IMR-90 (cell line): ENCODE measurements around the gene FAM89A. TPM values are rescaled to one million over a fixed set of nuclear protein-coding genes. Genes with fewer than 3 reads are reported as not detected.

Experiments
- ATAC-seq: fragments of 200-7000 bp; cut with Tn5 transposase; 2 replicates; pipeline ENCODE4 v1.9.1; 2020; ENCODE audit warnings: low read depth, mild to moderate bottlenecking, moderate library complexity
- BruUV-seq: library from RNA; stranded (reverse); fragments of 400-500 nt; replicated peaks from 2 replicates; lab custom pipeline; 2021; lab: Mats Ljungman, UMichigan
- CTCF ChIA-PET: fragments of 300-600 bp; formaldehyde crosslinking; extraction: SDS; loops from one replicate; lab custom pipeline; 2021; ENCODE audit warnings: antibody characterized with exemption; lab: Yijun Ruan, JAX
- POLR2A ChIA-PET: fragments of 300-600 bp; sonication (Branson Sonifier 250); formaldehyde crosslinking; loops from one replicate; lab custom pipeline; 2022; ENCODE audit warnings: antibody characterized with exemption; ENCODE audit not compliant: unreplicated experiment; lab: Charles Lee
- DNase-seq: peaks from one replicate; pipeline ENCODE4 v3.0.0; 2013
- H2AFZ ChIP-seq: replicated peaks from 2 replicates; pipeline ENCODE3; 2013; ENCODE audit warnings: low read length, mild to moderate bottlenecking; ENCODE audit not compliant: poor library complexity
- H2AK5ac ChIP-seq: 2 replicates; pipeline ENCODE4 v1.6.1; 2013; ENCODE audit warnings: low read depth, low read length, inconsistent platforms
- H2AK9ac ChIP-seq: replicated peaks from 2 replicates; pipeline ENCODE3; 2013; ENCODE audit warnings: mild to moderate bottlenecking, low read depth, low read length, moderate library complexity; ENCODE audit not compliant: poor library complexity
- H2BK120ac ChIP-seq: 2 replicates; pipeline ENCODE4 v1.6.1; 2013; ENCODE audit warnings: low read depth, low read length, inconsistent platforms
- H2BK15ac ChIP-seq: 3 replicates; pipeline ENCODE4 v1.6.1; 2013; ENCODE audit warnings: low read depth, low read length, inconsistent platforms
- H2BK20ac ChIP-seq: 2 replicates; pipeline ENCODE4 v1.6.1; 2013; ENCODE audit warnings: low read depth, mild to moderate bottlenecking, inconsistent platforms, low read length, moderate library complexity
- H2BK5ac ChIP-seq: 2 replicates; pipeline ENCODE4 v1.6.1; 2013; ENCODE audit warnings: mild to moderate bottlenecking, low read depth, low read length, inconsistent platforms; ENCODE audit not compliant: poor library complexity, severe bottlenecking
- H3K14ac ChIP-seq: replicated peaks from 2 replicates; pipeline ENCODE4 v1.6.1; 2013; ENCODE audit warnings: low read depth, low read length, inconsistent platforms
- H3K18ac ChIP-seq: 2 replicates; pipeline ENCODE4 v1.6.1; 2013; ENCODE audit warnings: low read depth, low read length, control low read depth
- H3K23ac ChIP-seq: 2 replicates; pipeline ENCODE4 v1.6.1; 2013; ENCODE audit warnings: low read depth, low read length, inconsistent platforms
- H3K27ac ChIP-seq: 2 replicates; pipeline ENCODE4 v1.5.1; 2013; ENCODE audit warnings: mild to moderate bottlenecking, control low read depth, low read length; ENCODE audit not compliant: insufficient read depth
- H3K27me3 ChIP-seq: 2 replicates; pipeline ENCODE4 v1.6.1; 2013; ENCODE audit warnings: low read length; ENCODE audit not compliant: control insufficient read depth, insufficient read depth
- H3K36me3 ChIP-seq: 2 replicates; pipeline ENCODE4 v1.6.1; 2013; ENCODE audit warnings: low read length, mixed read lengths; ENCODE audit not compliant: control insufficient read depth, insufficient read depth
- H3K4ac ChIP-seq: 2 replicates; pipeline ENCODE4 v1.6.1; 2013; ENCODE audit warnings: low read depth, low read length, inconsistent platforms
- H3K4me1 ChIP-seq: 2 replicates; pipeline ENCODE4 v1.6.1; 2013; ENCODE audit warnings: low read length, mixed read lengths; ENCODE audit not compliant: control insufficient read depth, insufficient read depth
- H3K4me2 ChIP-seq: 2 replicates; pipeline ENCODE4 v1.6.1; 2013; ENCODE audit warnings: low read depth, mild to moderate bottlenecking, control low read depth, low read length, moderate library complexity
- H3K4me3 ChIP-seq: 2 replicates; pipeline ENCODE4 v1.5.1; 2013; ENCODE audit warnings: low read depth, mild to moderate bottlenecking, control low read depth, low read length, moderate library complexity; ENCODE audit not compliant: insufficient read depth
- H3K56ac ChIP-seq: 2 replicates; pipeline ENCODE4 v1.6.1; 2013; ENCODE audit warnings: low read length, inconsistent platforms; ENCODE audit not compliant: insufficient read depth; ENCODE audit errors: extremely low read depth
- H3K79me1 ChIP-seq, 2 experiments: 2 replicates each; pipeline ENCODE4 v1.6.1; 2013; ENCODE audit warnings: low read length in 2 of 2, inconsistent platforms in 1 of 2, low read depth in 1 of 2
- H3K9ac ChIP-seq: 2 replicates; pipeline ENCODE4 v1.6.1; 2013; ENCODE audit warnings: low read depth, low read length, control low read depth
- H3K9me1 ChIP-seq: 2 replicates; pipeline ENCODE4 v1.6.1; 2013; ENCODE audit warnings: low read length, inconsistent platforms; ENCODE audit not compliant: insufficient read depth
- H3K9me3 ChIP-seq: 2 replicates; pipeline ENCODE4 v1.6.1; 2013; ENCODE audit warnings: low read length; ENCODE audit not compliant: control insufficient read depth, insufficient read depth
- H4K20me1 ChIP-seq: 2 replicates; pipeline ENCODE4 v1.6.1; 2013; ENCODE audit warnings: low read length, inconsistent platforms; ENCODE audit not compliant: insufficient read depth
- H4K5ac ChIP-seq: 2 replicates; pipeline ENCODE4 v1.6.1; 2013; ENCODE audit warnings: mild to moderate bottlenecking, low read depth, low read length, control low read depth
- H4K8ac ChIP-seq, 2 experiments: 2 replicates each; pipeline ENCODE4 v1.6.1; 2013; ENCODE audit warnings: low read depth in 2 of 2, low read length in 2 of 2, control low read depth in 1 of 2, inconsistent platforms in 1 of 2
- H4K91ac ChIP-seq: 2 replicates; pipeline ENCODE4 v1.6.1; 2013; ENCODE audit warnings: low read depth, low read length, inconsistent platforms; ENCODE audit not compliant: insufficient read depth
- RAD21 ChIP-seq: IDR thresholded peaks from 2 replicates; pipeline ENCODE4 v1.6.1; 2012; ENCODE audit warnings: low read length, improper control_type of control experiment
- WGBS, 2 experiments: methylation state at CpG; one replicate each; pipeline versions ENCODE4 v1.1.5 to v1.1.7; 2013; ENCODE audit warnings: missing lambda C conversion rate in 2 of 2; ENCODE audit not compliant: insufficient read length in 1 of 2; ENCODE audit errors: extremely low coverage in 2 of 2; 5-methylcytosine and 5-hydroxymethylcytosine counted together
- dilution Hi-C: fragments of 300-500 bp; cut with HindIII; formaldehyde crosslinking; loops from one replicate; pipeline ENCODE4 v1.14.3; 2018; ENCODE audit warnings: low sequenced_read_pairs; ENCODE audit not compliant: unreplicated experiment
- in situ Hi-C: fragments of 300-500 bp; cut with MboI; formaldehyde crosslinking; loops from 3 replicates; pipeline ENCODE4 v1.14.3; 2019; ENCODE audit warnings: low sequenced_read_pairs, inconsistent platforms, mixed read lengths
- intact Hi-C: fragments of 100-400 bp; cut with micrococcal nuclease; formaldehyde crosslinking; loops from 2 replicates; pipeline ENCODE4 v1.10.0; 2022
- polyA plus RNA-seq, 3 experiments: library from polyadenylated mRNA; depleted of rRNA; stranded (reverse); fragments of >200 nt; gene quantifications; 2 replicates each; pipeline ENCODE4 v1.2.3, GENCODE V29; 2012; ENCODE audit warnings: low replicate concordance in 1 of 3
- total RNA-seq: library from RNA; depleted of rRNA; stranded (reverse); fragments of >200 nt; gene quantifications from 2 replicates; pipeline ENCODE4 v1.2.3, GENCODE V29; 2012

Gene FAM89A
- total and polyA plus RNA-seq, 2 of the 4 experiments (the other 2 are of a cell fraction) = 6.8 to 8.1 TPM

- CTCF ChIA-PET = no interaction called here
- H3K14ac ChIP-seq = no peak overlapping the region
- no peak overlapping the region for H3K23ac ChIP-seq
- H2AK5ac ChIP-seq = no peak overlapping the region
- TF ChIP-seq RAD21 = no peak
- H4K8ac ChIP-seq = no peak overlapping the region
- no peak overlapping the region for H2BK20ac ChIP-seq
- DNase-seq (no peak), ATAC-seq (no peak)
- peaks cover 0 to 4% of the 10 kb centered on the region in 2 experiments; a peak in 2 of 4 replicates for H3K79me1 ChIP-seq
- intact Hi-C loops = no loop called here
- H3K9me1 ChIP-seq = no peaks in the 10 kb centered on the region
- H3K4ac ChIP-seq = no peak overlapping the region
- no TSS peak for BruUV-seq
- no peaks in the 10 kb centered on the region for H3K4me1 ChIP-seq
- dilution Hi-C loops = no loop called here
- H3K27ac ChIP-seq = no peak overlapping the region
- H3K36me3 ChIP-seq = peaks cover 45% of the 10 kb centered on the region
- no peak overlapping the region for H4K91ac ChIP-seq
- H2AK9ac ChIP-seq = no peak overlapping the region
- H3K9me3 ChIP-seq = peaks cover 6% of the 10 kb centered on the region; the same call in 1 of the 2 replicates
- no peak overlapping the region for H2BK15ac ChIP-seq
- H3K18ac ChIP-seq = no peak overlapping the region
- no peaks in the 10 kb centered on the region for H3K27me3 ChIP-seq
- WGBS, 2 experiments = no CpG with 5 or more reads among the region's 4 CpGs
- H3K4me2 ChIP-seq = no peak overlapping the region
- H3K4me3 ChIP-seq = no peak overlapping the region
- no peak overlapping the region for H4K5ac ChIP-seq
- POLR2A ChIA-PET = no interaction called here
- no peak overlapping the region for H2AFZ ChIP-seq
- no peak overlapping the region for H3K9ac ChIP-seq
- no peaks in the 10 kb centered on the region for H4K20me1 ChIP-seq
- H3K56ac ChIP-seq = no peak overlapping the region
- no peak overlapping the region for H2BK5ac ChIP-seq
- in situ Hi-C loops = no loop called here
- H2BK120ac ChIP-seq = no peak overlapping the region
Measured at GRCh38 chr1:231000201-231000600, 39.9 kb downstream of the FAM89A start.
